Measurements from ENCODE around the gene EPHA4.

Gene EPHA4

DNA sequence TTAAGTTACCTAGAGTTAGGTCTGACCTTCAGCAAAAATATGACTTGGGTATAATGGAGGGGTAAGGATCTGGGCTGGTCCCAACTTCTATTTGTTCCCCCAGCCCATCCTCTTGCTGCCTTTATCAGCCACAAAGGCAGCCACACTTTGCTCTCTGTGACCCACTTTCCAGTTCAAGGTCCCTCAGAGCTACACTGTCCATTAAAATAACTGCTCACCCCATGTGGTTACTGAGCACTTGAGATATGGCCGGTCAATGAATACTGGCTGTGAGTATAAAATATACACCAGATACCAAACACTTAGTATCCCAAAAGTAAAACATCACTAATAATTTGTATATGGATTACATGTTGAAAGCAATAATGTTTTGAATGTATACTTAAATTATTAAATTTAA, 67.2 kb downstream of the EPHA4 start:
- no peak for DNase-seq (ENCODE audit: low read depth in 2 of 3, low spot score in 2 of 3)

DNA sequence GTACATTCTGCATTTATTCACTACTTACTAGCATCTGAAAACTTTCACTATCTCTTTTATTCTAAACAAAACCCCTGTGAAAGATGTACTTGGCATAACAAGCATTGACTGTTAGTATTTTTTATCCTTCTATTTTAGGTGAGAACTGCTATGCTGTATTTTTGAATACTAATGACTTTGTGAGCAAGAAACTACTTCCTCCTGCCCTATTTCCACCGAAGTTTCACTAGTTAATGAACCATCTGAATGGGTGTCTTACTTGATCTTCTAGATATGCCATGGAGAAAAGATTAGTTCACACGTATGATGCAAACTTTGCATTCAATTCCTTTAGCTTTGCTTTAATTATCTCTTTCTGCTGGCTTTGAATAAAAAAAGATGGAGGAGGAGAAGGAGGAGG, 68.1 kb downstream of the EPHA4 start:
- no peak for DNase-seq (ENCODE audit: low read depth in 2 of 3, low spot score in 2 of 3)

GRCh38 chr2:221502270-221503010, 69.7 kb downstream of the EPHA4 start:
- no peak for DNase-seq (ENCODE audit: low read depth in 2 of 3, low spot score in 2 of 3)

GRCh38 chr2:221501883-221502269, 70.2 kb downstream of the EPHA4 start:
- no peak for DNase-seq (ENCODE audit: low read depth in 2 of 3, low spot score in 2 of 3)

GRCh38 chr2:221501210-221501882, 70.8 kb downstream of the EPHA4 start:
- DNase-seq (ENCODE audit: low read depth in 2 of 3, low spot score in 2 of 3), result no peak

GRCh38 chr2:221500501-221501209, 71.4 kb downstream of the EPHA4 start:
- no peak for DNase-seq (ENCODE audit: low read depth in 2 of 3, low spot score in 2 of 3)

DNA sequence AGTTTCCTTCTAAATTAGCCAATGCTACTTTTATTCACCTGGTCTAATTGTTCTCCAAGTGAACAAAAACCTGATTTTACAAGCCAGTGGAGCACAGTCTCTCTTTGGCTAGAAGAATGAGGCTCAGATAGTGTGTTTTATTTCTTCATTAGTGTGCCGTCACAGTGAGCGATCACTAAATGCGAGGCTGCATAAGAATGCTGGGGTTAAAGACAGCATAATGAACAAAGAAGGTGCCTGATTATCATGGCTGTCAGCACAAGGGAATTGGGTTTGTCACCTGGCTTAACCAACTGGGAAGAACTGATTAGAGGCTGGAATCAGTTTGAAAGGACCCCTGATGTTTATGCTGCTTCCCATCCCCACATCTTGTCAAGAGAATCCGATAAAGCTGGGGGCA, 76.4 kb downstream of the EPHA4 start:
- no peak for DNase-seq (ENCODE audit: low read depth in 2 of 3, low spot score in 2 of 3)

DNA sequence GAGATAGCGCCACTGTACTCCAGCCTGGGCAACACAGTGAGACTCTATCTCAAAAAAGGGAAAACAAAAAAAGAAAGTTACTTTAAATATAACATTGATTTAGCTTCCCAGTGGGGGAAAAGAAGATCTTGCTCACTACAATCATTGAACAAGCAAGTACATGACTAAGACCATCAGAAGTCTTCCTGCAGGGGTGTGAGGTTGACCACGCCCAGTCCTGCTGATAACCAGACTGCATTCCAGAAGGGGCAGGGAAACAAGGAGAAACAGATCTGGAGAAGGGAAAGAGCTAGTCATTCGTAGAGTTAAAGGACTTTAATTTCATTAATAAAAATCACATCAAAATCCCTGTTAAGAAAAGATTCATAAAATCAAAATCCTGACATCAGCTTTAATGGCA, 77.5 kb downstream of the EPHA4 start:
- DNase-seq (ENCODE audit: low read depth in 2 of 3, low spot score in 2 of 3), result no peak

DNA sequence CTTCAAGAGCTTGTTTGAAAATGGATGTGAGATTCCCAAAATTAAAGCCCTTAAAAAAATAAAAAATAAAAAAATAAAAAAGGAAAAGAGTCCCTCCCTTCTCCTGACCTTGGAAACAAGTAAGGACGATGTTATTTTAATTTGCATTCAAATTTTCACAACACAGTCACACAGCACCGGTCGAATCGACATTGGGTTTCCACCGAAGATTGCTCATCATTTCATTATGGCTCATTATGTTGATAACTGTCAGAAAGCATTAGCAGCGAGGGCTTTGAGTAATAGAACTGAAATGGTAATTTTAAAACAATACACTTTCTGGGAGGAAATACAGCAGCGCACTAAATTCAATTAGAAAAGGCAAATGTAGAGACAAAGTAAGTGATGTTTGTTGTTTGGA, 78.7 kb downstream of the EPHA4 start:
- DNase-seq (ENCODE audit: low read depth in 2 of 3, low spot score in 2 of 3), result no peak

DNA sequence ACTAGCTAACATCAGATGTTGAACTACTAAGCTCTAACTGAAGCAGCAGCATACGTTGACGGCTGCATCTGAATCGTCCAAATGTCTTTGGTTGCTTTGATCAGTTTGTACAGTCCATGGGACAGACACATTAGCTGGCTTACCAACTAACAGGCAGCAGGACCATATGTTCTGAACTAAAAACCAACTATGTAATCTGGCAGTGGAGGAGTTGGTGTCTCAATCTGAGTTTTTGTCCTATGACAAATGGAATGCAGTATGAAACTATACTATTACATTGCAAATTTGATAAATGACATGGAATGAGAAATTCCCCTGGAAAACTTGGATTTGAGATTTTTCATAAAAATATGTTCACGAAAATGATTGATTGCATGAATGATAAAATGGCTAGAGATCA, 79.5 kb downstream of the EPHA4 start:
- DNase-seq (ENCODE audit: low read depth in 2 of 3, low spot score in 2 of 3), result no peak

DNA sequence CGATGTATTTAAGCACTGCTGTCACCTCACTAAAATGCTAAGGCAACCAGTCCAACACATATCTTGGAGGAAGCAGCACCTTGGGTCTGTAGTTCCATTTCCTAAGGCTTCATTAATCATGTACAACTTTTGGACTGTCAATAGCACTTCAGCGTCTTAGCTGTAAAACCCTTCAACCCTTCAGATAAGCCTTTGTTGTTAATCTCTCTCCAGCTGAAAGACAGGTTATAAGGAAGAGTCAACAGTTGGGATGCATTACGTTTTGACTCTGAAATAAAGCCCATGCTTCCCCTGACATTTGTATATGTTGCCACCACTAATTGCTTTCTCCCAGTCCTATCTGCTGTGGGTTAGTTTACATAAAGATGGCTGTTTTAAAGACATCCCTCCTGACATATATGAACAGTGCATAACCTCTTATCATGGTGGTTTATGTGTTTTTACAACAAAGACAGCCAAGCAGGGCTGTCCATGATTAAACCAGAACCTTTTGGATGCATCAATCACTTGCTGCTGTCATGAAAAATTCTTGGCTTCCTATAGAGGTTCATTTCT, 81.5 kb downstream of the EPHA4 start:
- no peak for DNase-seq (ENCODE audit: low read depth in 2 of 3, low spot score in 2 of 3)

DNA sequence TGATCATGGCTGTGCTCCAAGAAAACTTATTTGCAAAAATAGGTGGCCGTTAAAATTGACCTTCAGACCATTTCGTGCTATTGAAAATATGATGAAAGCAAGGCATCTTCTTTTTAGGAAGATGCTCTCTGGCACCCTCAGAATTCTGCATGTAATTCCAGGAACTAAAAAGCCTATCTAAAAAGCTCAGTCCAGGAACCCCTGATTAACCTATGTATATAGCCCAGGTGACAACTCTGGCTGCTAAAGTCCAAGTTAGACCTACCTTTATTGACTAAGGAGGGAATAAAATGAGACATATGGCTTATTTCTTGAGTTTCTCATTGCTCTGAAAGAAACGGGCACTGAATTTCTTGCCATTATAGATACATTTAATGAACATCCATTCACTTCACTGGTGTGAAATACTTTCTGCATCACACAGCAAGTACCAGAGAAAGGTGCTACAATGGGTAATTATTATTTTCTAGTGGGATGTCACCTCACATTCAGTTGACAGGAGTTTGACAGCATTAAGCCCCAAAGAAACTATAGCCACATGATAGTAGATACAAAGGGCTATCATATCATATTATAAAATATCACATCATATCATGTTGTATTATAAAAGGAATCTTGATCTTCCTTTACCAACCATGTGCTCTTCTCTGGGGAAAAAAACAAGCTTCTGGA, 83.8 kb downstream of the EPHA4 start:
- no peak for DNase-seq (ENCODE audit: low read depth in 2 of 3, low spot score in 2 of 3)

GRCh38 chr2:221486106-221486505, 86.0 kb downstream of the EPHA4 start:
- no peak for DNase-seq (ENCODE audit: low read depth in 2 of 3, low spot score in 2 of 3)

DNA sequence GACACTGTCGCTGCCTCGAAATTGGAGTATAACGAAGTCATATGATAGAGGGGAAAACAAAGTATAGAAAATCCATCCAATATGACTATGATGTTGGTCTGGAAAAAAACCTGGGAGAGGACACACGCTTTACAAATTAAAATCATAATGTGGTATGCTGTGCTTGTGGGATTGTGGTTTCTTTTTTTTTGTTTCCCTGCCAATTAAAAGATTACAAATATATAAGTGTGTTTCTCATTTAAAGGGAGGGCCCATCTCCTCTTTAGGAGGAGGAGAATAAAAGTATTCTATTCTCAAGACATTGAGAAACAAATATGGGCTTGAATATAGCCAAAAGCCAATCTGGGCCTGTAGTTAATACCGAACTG, 86.6 kb downstream of the EPHA4 start:
- DNase-seq (ENCODE audit: low read depth in 2 of 3, low spot score in 2 of 3), result no peak

- no peak for DNase-seq (ENCODE audit: low read depth in 2 of 3, low spot score in 2 of 3)
These were observed 87.2 kb downstream of the EPHA4 start for GRCh38 chr2:221484761-221485502.

- no peak for DNase-seq (ENCODE audit: low read depth in 2 of 3, low spot score in 2 of 3)
These were observed 89.2 kb downstream of the EPHA4 start for GRCh38 chr2:221482666-221483455.

DNA sequence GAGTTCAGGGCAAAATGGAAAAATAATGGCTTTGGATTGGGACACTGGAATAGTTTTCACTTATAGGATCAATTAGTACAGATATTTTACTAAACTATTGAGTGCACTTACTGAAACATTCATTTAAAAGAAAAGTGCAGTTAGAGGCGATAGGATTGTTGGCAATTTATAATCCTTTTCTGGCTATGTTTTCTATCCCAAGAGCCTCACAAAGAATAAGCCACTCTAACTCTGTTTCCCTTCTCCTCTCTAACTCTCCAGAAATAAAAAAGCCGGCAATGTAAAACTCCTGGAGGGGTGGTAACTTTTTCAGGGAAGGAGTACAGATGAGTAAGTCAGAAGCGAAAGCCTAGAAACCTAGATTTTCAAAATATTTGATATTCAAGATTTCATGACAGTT, 91.3 kb downstream of the EPHA4 start:
- no peak for DNase-seq (ENCODE audit: low read depth in 2 of 3, low spot score in 2 of 3)

- DNase-seq (ENCODE audit: low read depth in 2 of 3, low spot score in 2 of 3), result no peak
These were observed 91.9 kb downstream of the EPHA4 start for GRCh38 chr2:221480163-221480562.

- no peak for DNase-seq (ENCODE audit: low read depth in 2 of 3, low spot score in 2 of 3)
These were observed 93.6 kb downstream of the EPHA4 start for GRCh38 chr2:221478485-221478863.
